H1 (cell line): Measurements from ENCODE around the gene RHBDF1. TPM values are rescaled to one million over a fixed set of nuclear protein-coding genes. Genes with fewer than 3 reads are reported as not detected.
A peak's percentile ranks its signal among the peaks of the same experiment; 100 is the strongest.

ENCODE experiments used
- CTCF ChIA-PET: fragments of 300-600 bp; sonication (Branson Sonifier 250); formaldehyde crosslinking; loops from one replicate; lab custom pipeline; 2021; ENCODE audit not compliant: partially characterized antibody; lab: Charles Lee
- POLR2A ChIA-PET: fragments of 300-600 bp; sonication (Branson Sonifier 250); formaldehyde crosslinking; loops from one replicate; lab custom pipeline; 2021; ENCODE audit warnings: inconsistent platforms; ENCODE audit not compliant: partially characterized antibody; lab: Charles Lee
- DNase-seq, 2 experiments: peaks; one replicate each; pipeline versions ENCODE4 v3.0.0 to v3.0.0-alpha.2; 2010 to 2022; ENCODE audit warnings: low spot score in 2 of 2, low read depth in 1 of 2, mixed read lengths in 1 of 2
- FAIRE-seq: peaks from 2 replicates; lab custom pipeline; 2011; peaks lifted over from hg19 to GRCh38; lab: Jason Lieb, UNC
- H2AFZ ChIP-seq: 2 replicates; pipeline ENCODE4 v1.8.1; 2012; ENCODE audit warnings: low read length, inconsistent platforms
- H2AK5ac ChIP-seq: 2 replicates; pipeline ENCODE4 v1.6.1; 2013; ENCODE audit warnings: low read depth, low read length
- H2BK120ac ChIP-seq: replicated peaks from 2 replicates; pipeline ENCODE3; 2013; ENCODE audit warnings: low read depth, low read length, inconsistent platforms
- H2BK12ac ChIP-seq: 2 replicates; pipeline ENCODE4 v1.6.1; 2013; ENCODE audit warnings: low read depth, low read length
- H2BK15ac ChIP-seq: 2 replicates; pipeline ENCODE4 v1.6.1; 2013; ENCODE audit warnings: low read length
- H2BK20ac ChIP-seq: 2 replicates; pipeline ENCODE4 v1.6.1; 2013; ENCODE audit warnings: low read length
- H2BK5ac ChIP-seq: 2 replicates; pipeline ENCODE4 v1.6.1; 2013; ENCODE audit warnings: low read depth, low read length
- H3K14ac ChIP-seq: 2 replicates; pipeline ENCODE4 v1.6.1; 2013; ENCODE audit warnings: inconsistent platforms; ENCODE audit not compliant: insufficient read length
- H3K18ac ChIP-seq: 2 replicates; pipeline ENCODE4 v1.6.1; 2013; ENCODE audit warnings: low read length; ENCODE audit errors: extremely low read depth
- H3K23ac ChIP-seq: 2 replicates; pipeline ENCODE4 v1.6.1; 2013; ENCODE audit warnings: inconsistent platforms; ENCODE audit not compliant: insufficient read length
- H3K23me2 ChIP-seq: 2 replicates; pipeline ENCODE4 v1.6.1; 2013; ENCODE audit warnings: low read depth, low read length
- H3K27ac ChIP-seq: 2 replicates; pipeline ENCODE4 v1.6.1; 2011; ENCODE audit warnings: low read depth, low read length, inconsistent platforms
- H3K27me3 ChIP-seq, 4 experiments: replicated peaks in 1 of 4; 1 replicate in 1 of 4; 2 replicates in 3 of 4; pipeline versions ENCODE4 v1.6.1 to v1.8.1; 2011 to 2013; ENCODE audit warnings: low read length in 3 of 4, mild to moderate bottlenecking in 3 of 4, inconsistent platforms in 2 of 4, mixed read lengths in 2 of 4, moderate library complexity in 1 of 4; ENCODE audit not compliant: control insufficient read depth in 3 of 4, insufficient read depth in 3 of 4; ENCODE audit errors: extremely low read depth in 1 of 4
- H3K36me3 ChIP-seq, 4 experiments: 2 replicates each; pipeline versions ENCODE4 v1.6.1 to v1.8.1; 2011 to 2013; ENCODE audit warnings: mild to moderate bottlenecking in 4 of 4, low read length in 3 of 4, moderate library complexity in 2 of 4, control low read depth in 1 of 4, inconsistent platforms in 1 of 4; ENCODE audit not compliant: insufficient read depth in 4 of 4, control insufficient read depth in 2 of 4
- H3K4ac ChIP-seq: replicated peaks from 2 replicates; pipeline ENCODE3; 2013; ENCODE audit warnings: low read length, low read depth, mixed read lengths, inconsistent platforms; ENCODE audit not compliant: insufficient read length
- H3K4me1 ChIP-seq, 4 experiments: replicated peaks in 1 of 4; 1 replicate in 1 of 4; 2 replicates in 3 of 4; pipeline versions ENCODE4 v1.6.1 to v1.8.1; 2011 to 2013; ENCODE audit warnings: low read length in 3 of 4, inconsistent platforms in 2 of 4, mixed read lengths in 1 of 4; ENCODE audit not compliant: insufficient read depth in 4 of 4, control insufficient read depth in 3 of 4
- H3K4me2 ChIP-seq, 2 experiments: 2 replicates each; pipeline versions ENCODE4 v1.6.1 to v1.8.1; 2011 to 2013; ENCODE audit warnings: low read depth in 2 of 2, low read length in 2 of 2, control low read depth in 1 of 2, inconsistent platforms in 1 of 2, mild to moderate bottlenecking in 1 of 2; ENCODE audit not compliant: insufficient read depth in 1 of 2
- H3K4me3 ChIP-seq, 4 experiments: fragments of 200-600, 300-600 bp in 1 of 4; sonication (generic), shearing (Covaris generic), sonication (Bioruptor Twin) in 1 of 4; 2 replicates each; pipeline versions ENCODE4 v1.5.1 to v1.8.1; 2011 to 2016; ENCODE audit warnings: low read length in 4 of 4, low read depth in 3 of 4, control low read depth in 2 of 4, inconsistent platforms in 2 of 4, mild to moderate bottlenecking in 2 of 4, mixed read lengths in 1 of 4, moderate library complexity in 1 of 4; ENCODE audit not compliant: insufficient read depth in 2 of 4; ENCODE audit errors: extremely low read depth in 1 of 4
- H3K56ac ChIP-seq: replicated peaks from 2 replicates; pipeline ENCODE3; 2013; ENCODE audit warnings: low read depth, mild to moderate bottlenecking, mixed read lengths, low read length, inconsistent platforms; ENCODE audit not compliant: insufficient read length
- H3K79me1 ChIP-seq: 2 replicates; pipeline ENCODE4 v1.6.1; 2013; ENCODE audit warnings: low read depth, low read length, control low read depth
- H3K79me2 ChIP-seq, 2 experiments: 2 replicates each; pipeline versions ENCODE4 v1.6.1 to v1.8.1; 2012 to 2013; ENCODE audit warnings: low read length in 2 of 2, mild to moderate bottlenecking in 2 of 2, inconsistent platforms in 1 of 2; ENCODE audit not compliant: insufficient read depth in 2 of 2, control insufficient read depth in 1 of 2
- H3K9ac ChIP-seq, 4 experiments: replicated peaks in 1 of 4; 1 replicate in 1 of 4; 2 replicates in 3 of 4; pipeline versions ENCODE4 v1.6.1 to v1.8.1; 2011 to 2013; ENCODE audit warnings: low read depth in 3 of 4, low read length in 3 of 4, control low read depth in 2 of 4, mild to moderate bottlenecking in 2 of 4, moderate library complexity in 2 of 4, inconsistent platforms in 1 of 4; ENCODE audit errors: extremely low read depth in 1 of 4
- H3K9me3 ChIP-seq, 2 experiments: 2 replicates each; pipeline versions ENCODE4 v1.6.1 to v1.8.1; 2012 to 2013; ENCODE audit warnings: mild to moderate bottlenecking in 2 of 2, moderate library complexity in 2 of 2, control low read depth in 1 of 2, inconsistent platforms in 1 of 2, low read depth in 1 of 2, low read length in 1 of 2, mixed read lengths in 1 of 2; ENCODE audit not compliant: insufficient read depth in 2 of 2
- H4K20me1 ChIP-seq, 2 experiments: replicated peaks in 1 of 2; 2 replicates each; pipeline versions ENCODE3 to v1.8.1; 2011 to 2013; ENCODE audit warnings: inconsistent platforms in 2 of 2, low read length in 2 of 2, mild to moderate bottlenecking in 1 of 2; ENCODE audit not compliant: insufficient read depth in 2 of 2, control insufficient read depth in 1 of 2
- H4K5ac ChIP-seq: 2 replicates; pipeline ENCODE4 v1.6.1; 2013; ENCODE audit warnings: low read length, low read depth, mixed read lengths, inconsistent platforms; ENCODE audit not compliant: insufficient read length
- H4K8ac ChIP-seq: 2 replicates; pipeline ENCODE4 v1.8.0; 2013; ENCODE audit warnings: mild to moderate bottlenecking, moderate library complexity, low read length, inconsistent platforms; ENCODE audit not compliant: insufficient read depth; ENCODE audit errors: extremely low read depth
- H4K91ac ChIP-seq: replicated peaks from 2 replicates; pipeline ENCODE3; 2013; ENCODE audit warnings: low read length, mixed read lengths, inconsistent platforms; ENCODE audit not compliant: insufficient read length
- CHD2 ChIP-seq: IDR thresholded peaks from 2 replicates; pipeline ENCODE4 v1.6.1; 2012; ENCODE audit warnings: low read length, improper control_type of control experiment
- EGR1 ChIP-seq: IDR thresholded peaks from 2 replicates; pipeline ENCODE4 v1.6.1; 2011; ENCODE audit warnings: low read depth, low read length, borderline replicate concordance
- MAFK ChIP-seq: IDR thresholded peaks from 2 replicates; pipeline ENCODE4 v1.6.1; 2012; ENCODE audit warnings: low read depth, mild to moderate bottlenecking, improper control_type of control experiment, low read length
- NRF1 ChIP-seq: IDR thresholded peaks from 2 replicates; pipeline ENCODE4 v1.6.1; 2011; ENCODE audit warnings: mild to moderate bottlenecking, low read depth, low read length, improper control_type of control experiment
- POLR2AphosphoS5 ChIP-seq: IDR thresholded peaks from 2 replicates; pipeline ENCODE4 v1.6.1; 2011; ENCODE audit warnings: low read depth, low read length
- SIN3A ChIP-seq, 2 experiments: IDR thresholded peaks in 1 of 2; conservative IDR thresholded peaks in 1 of 2; 2 replicates each; pipeline ENCODE4 v1.6.1; 2011 to 2012; ENCODE audit warnings: low read length in 2 of 2, improper control_type of control experiment in 1 of 2, low read depth in 1 of 2, mild to moderate bottlenecking in 1 of 2
- WGBS, 2 experiments: shearing (Covaris generic) in 1 of 2; methylation state at CpG; one replicate each; pipeline versions ENCODE4 v1.1.6 to v1.1.7; 2013 to 2015; ENCODE audit warnings: low lambda C conversion rate in 2 of 2, mixed read lengths in 2 of 2, inconsistent platforms in 1 of 2, low coverage in 1 of 2, missing lambda C conversion rate in 1 of 2; ENCODE audit not compliant: insufficient replicate concordance in 2 of 2, insufficient coverage in 1 of 2, insufficient read length in 1 of 2; ENCODE audit errors: extremely low coverage in 1 of 2, missing lambda C conversion rate in 1 of 2; 5-methylcytosine and 5-hydroxymethylcytosine counted together
- polyA plus RNA-seq, 7 experiments: library from polyadenylated mRNA; depleted of rRNA in 3 of 7; stranded (reverse) in 5 of 7; unstranded in 2 of 7; fragments of >200 nt in 5 of 7; fragments of 200-250 nt in 2 of 7; gene quantifications; 1 replicate in 5 of 7; 2 replicates in 1 of 7; 4 replicates in 1 of 7; pipeline versions ENCODE4 v1.2.1 to v1.2.3, GENCODE V29; 2011 to 2013; ENCODE audit warnings: missing spikeins in 2 of 7, mixed read lengths in 2 of 7
- total RNA-seq: library from RNA; stranded (reverse); fragmentation: NEBNext Ultra II Directional; extraction: Animal tissue kit (Norgen Biotek cat#: 25700); gene quantifications from 2 replicates; pipeline ENCODE4 v1.2.1, GENCODE V29; 2021

The RHBDF1 gene
- total and polyA plus RNA-seq, 2 of the 8 experiments (the other 6 are each of a cell fraction or from before 2014, with no cell fraction given) = 37.4 to 51.6 TPM

DNA sequence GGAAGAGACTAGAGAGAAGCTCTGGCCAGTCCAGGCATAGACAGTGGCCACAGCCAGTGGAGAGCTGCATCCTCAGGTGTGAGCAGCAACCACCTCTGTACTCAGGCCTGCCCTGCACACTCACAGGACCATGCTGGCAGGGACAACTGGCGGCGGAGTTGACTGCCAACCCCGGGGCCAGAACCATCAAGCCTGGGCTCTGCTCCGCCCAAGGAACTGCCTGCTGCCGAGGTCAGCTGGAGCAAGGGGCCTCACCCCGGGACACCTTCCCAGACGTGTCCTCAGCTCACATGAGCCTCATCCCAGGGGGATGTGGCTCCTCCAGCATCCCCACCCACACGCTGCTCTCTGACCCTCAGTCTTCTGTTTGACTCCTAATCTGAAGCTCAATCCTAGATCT is 3.2 kb downstream of the RHBDF1 start:
- Histone ChIP-seq H4K8ac (no peak overlapping the region), H4K5ac (no peak overlapping the region), H3K23ac (no peak overlapping the region), H3K4me1 (peaks cover 3 to 39% (median 23%) of the 10 kb centered on the region in 4 experiments), H3K4me3 (no peak overlapping the region), H3K79me2 (peaks cover 0 to 11% of the 10 kb centered on the region in 2 experiments; a peak in 1 of 4 replicates), H3K27ac (no peak overlapping the region), H2BK12ac (peak overlapping the region; percentile 50; the same call in 1 of the 2 replicates), H3K4me2 (no peak overlapping the region), H3K4ac (no peak overlapping the region), H4K91ac (peak overlapping the region; percentile 16), H3K79me1 (peaks cover 3% of the 10 kb centered on the region; the same call in 1 of the 2 replicates), H2AFZ (no peak overlapping the region), H3K18ac (no peak overlapping the region), H2BK20ac (no peak overlapping the region), H3K9ac (no peak overlapping the region), H3K56ac (no peak overlapping the region), H3K14ac (no peak overlapping the region), H4K20me1 (peaks cover 13 to 22% of the 10 kb centered on the region in 2 experiments), H3K9me3 (no peaks in the 10 kb centered on the region), H3K27me3 (peaks cover 0 to 2% (median 0%) of the 10 kb centered on the region in 4 experiments; a peak in 1 of 7 replicates), H2BK120ac (no peak overlapping the region), H2BK15ac (no peak overlapping the region; the same call in 1 of the 2 replicates), H2BK5ac (0 out of 2 replicates have a peak overlapping the region, but pooled peaks have one; percentile 44), H3K23me2 (peaks cover 9% of the 10 kb centered on the region; the same call in 1 of the 2 replicates), H2AK5ac (no peak overlapping the region), H3K36me3 (no peaks in the 10 kb centered on the region)
- ChIA-PET CTCF (interaction anchor here (0.8 to 21.2 kb wide), 7 partner anchors 9 to 113 kb away, joined by 3 to 856 read pairs (median 4); partner anchors contain the start of genes HBQ1 and MPG), POLR2A (interaction anchor here (0.6 to 16.6 kb wide), 12 partner anchors 9 to 326 kb away, joined by 3 to 153 read pairs (median 5); partner anchors contain the start of genes MPG, POLR3K and SNRNP25)
- 97% methylated on average over 8 of the region's 8 CpGs; no CpG with 5 or more reads in 1 of the 2 experiments for WGBS, 2 experiments
- DNase-seq (no peak), FAIRE-seq (no peak)
- TF ChIP-seq MAFK = no peak
- no peak for TF ChIP-seq SIN3A (conservative IDR thresholded peaks at IDR 0.05 in 1 of 2, IDR thresholded peaks at IDR 0.05 in 1 of 2; ENCODE audit: low read depth in 1 of 2, low read length in 2 of 2)
- no peak for TF ChIP-seq POLR2AphosphoS5
- no peak for TF ChIP-seq CHD2
- no peak for TF ChIP-seq NRF1
- no peak for TF ChIP-seq EGR1
